Osteocyte (in vitro differentiated cells): ENCODE measurements around the gene ASTN2. TPM values are rescaled to one million over a fixed set of nuclear protein-coding genes. Genes with fewer than 3 reads are reported as not detected.

ENCODE experiments used
- DNase-seq: peaks from one replicate; pipeline ENCODE4 v3.0.0; 2021; ENCODE audit warnings: mixed read lengths; ENCODE audit not compliant: unreplicated experiment; ENCODE audit errors: extremely low spot score
- H3K27ac Mint-ChIP-seq: one replicate; pipeline ENCODE4 v1.8.0; 2021; ENCODE audit warnings: mild to moderate bottlenecking, mixed read lengths; ENCODE audit not compliant: unreplicated experiment
- H3K27me3 Mint-ChIP-seq: one replicate; pipeline ENCODE4 v1.8.0; 2021; ENCODE audit warnings: mixed read lengths; ENCODE audit not compliant: unreplicated experiment
- H3K36me3 Mint-ChIP-seq: one replicate; pipeline ENCODE4 v1.8.0; 2021; ENCODE audit warnings: mixed read lengths; ENCODE audit not compliant: unreplicated experiment
- H3K4me1 Mint-ChIP-seq: one replicate; pipeline ENCODE4 v1.8.0; 2021; ENCODE audit warnings: mixed read lengths; ENCODE audit not compliant: unreplicated experiment
- H3K4me3 Mint-ChIP-seq: one replicate; pipeline ENCODE4 v1.8.0; 2021; ENCODE audit warnings: mild to moderate bottlenecking, moderate library complexity, mixed read lengths; ENCODE audit not compliant: unreplicated experiment
- H3K9me3 Mint-ChIP-seq: one replicate; pipeline ENCODE4 v1.8.0; 2021; ENCODE audit warnings: mixed read lengths; ENCODE audit not compliant: unreplicated experiment
- CTCF ChIP-seq: fragments of 200-600 bp; sonication (generic); IDR thresholded peaks from 2 replicates; pipeline ENCODE4 v1.5.0; 2021; ENCODE audit warnings: antibody characterized with exemption, mild to moderate bottlenecking, moderate library complexity
- total RNA-seq: library from RNA; stranded (reverse); gene quantifications from 2 replicates; pipeline ENCODE4 v1.2.1, GENCODE V29; 2021

The ASTN2 gene
- total RNA-seq, 1 donor from 2014 or later: 2.3 TPM

DNA sequence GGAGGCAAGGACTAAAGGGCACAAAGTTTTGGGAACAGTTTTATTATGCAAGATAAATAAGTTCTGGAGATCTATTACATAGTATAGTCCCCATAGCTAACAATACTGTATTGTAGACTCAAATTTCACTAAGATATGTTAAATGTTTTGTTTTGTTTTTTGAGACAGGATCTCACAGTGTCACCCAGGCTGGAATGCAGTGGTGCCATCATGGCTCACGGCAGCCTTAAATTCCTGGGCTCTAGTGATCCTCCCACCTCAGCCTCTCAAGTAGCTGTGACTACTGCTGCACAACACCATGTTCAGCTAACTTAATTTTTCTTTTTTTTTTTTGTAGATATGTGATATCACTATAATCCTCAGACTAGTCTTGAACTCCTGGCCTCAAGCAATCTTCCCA is 618.2 kb downstream of the ASTN2 start:
- H3K27me3 Mint-ChIP-seq: peaks cover 46% of the 10 kb centered on the region
- H3K36me3 Mint-ChIP-seq: no peaks in the 10 kb centered on the region
- TF ChIP-seq CTCF: no peak
- peaks cover 3% of the 10 kb centered on the region for H3K4me1 Mint-ChIP-seq
- H3K27ac Mint-ChIP-seq: no peak overlapping the region
- DNase-seq: no peak
- H3K4me3 Mint-ChIP-seq: no peak overlapping the region
- no peaks in the 10 kb centered on the region for H3K9me3 Mint-ChIP-seq

DNA sequence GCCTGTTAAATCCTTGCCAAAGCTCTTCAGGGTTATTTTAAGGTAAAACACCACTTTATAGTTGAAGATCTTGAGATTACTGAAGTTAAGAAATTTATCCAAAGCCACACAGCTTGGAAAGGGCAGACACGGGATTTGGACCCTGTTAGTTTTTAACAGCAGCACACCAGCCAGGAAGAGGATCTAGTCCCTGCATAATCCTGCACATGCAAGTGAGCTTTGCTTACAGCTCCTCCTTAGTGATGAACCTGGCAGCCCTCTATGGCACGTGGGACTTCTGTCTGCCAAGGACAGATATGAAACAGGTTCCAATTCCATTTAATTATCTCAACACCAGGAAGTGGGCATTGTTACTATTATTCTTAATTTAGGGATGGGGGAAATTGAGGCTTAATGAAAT is 619.0 kb downstream of the ASTN2 start:
- TF ChIP-seq CTCF: no peak
- H3K4me3 Mint-ChIP-seq: no peak overlapping the region

GRCh38 chr9:116792271-116792670 is 622.6 kb downstream of the ASTN2 start:
- no peak for TF ChIP-seq CTCF
- Mint-ChIP-seq H3K4me3 (no peak overlapping the region), H3K36me3 (no peaks in the 10 kb centered on the region), H3K27ac (no peak overlapping the region), H3K9me3 (no peaks in the 10 kb centered on the region), H3K4me1 (no peaks in the 10 kb centered on the region), H3K27me3 (peaks cover 41% of the 10 kb centered on the region)
- DNase-seq: no peak

More for the DNA sequence above, 619.0 kb downstream of the ASTN2 start:
- Mint-ChIP-seq H3K4me1 (peaks cover under 1% of the 10 kb centered on the region), H3K9me3 (no peaks in the 10 kb centered on the region), H3K36me3 (no peaks in the 10 kb centered on the region), H3K27me3 (peaks cover 46% of the 10 kb centered on the region), H3K27ac (no peak overlapping the region)
- no peak for DNase-seq

DNA sequence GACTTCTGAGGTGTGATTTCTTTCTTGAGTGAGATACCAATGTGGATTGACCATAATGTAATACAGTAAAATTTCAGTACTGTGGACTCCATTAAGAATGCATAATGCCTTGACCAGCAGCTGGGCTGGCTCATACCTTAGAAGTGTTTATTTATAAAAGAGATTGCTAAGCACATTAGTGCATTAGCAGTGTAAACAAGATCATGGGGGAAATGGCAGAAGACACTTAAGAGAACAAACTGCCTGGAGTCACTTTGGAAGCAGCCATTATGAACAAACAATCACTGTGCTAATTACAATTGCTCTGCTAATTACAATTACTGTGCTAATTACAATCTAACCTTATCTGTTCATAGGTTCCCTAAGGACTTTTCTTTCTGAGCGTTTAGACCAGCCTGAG is 623.5 kb downstream of the ASTN2 start:
- Mint-ChIP-seq H3K27me3 (peaks cover 49% of the 10 kb centered on the region), H3K4me1 (no peaks in the 10 kb centered on the region), H3K36me3 (no peaks in the 10 kb centered on the region), H3K27ac (no peak overlapping the region), H3K4me3 (no peak overlapping the region), H3K9me3 (no peaks in the 10 kb centered on the region)
- no peak for TF ChIP-seq CTCF
- DNase-seq: no peak

- Mint-ChIP-seq H3K27me3 (peaks cover 59% of the 10 kb centered on the region), H3K27ac (no peak overlapping the region), H3K4me1 (no peaks in the 10 kb centered on the region), H3K4me3 (no peak overlapping the region), H3K36me3 (no peaks in the 10 kb centered on the region), H3K9me3 (no peaks in the 10 kb centered on the region)
- no peak for TF ChIP-seq CTCF
- no peak for DNase-seq
Measured at GRCh38 chr9:116789081-116789480, 625.8 kb downstream of the ASTN2 start.
